Muscle layer of duodenum (tissue), 2 donors: ENCODE data around the gene FHOD1.

Experiments used
- H3K27ac ChIP-seq: one replicate; pipeline ENCODE4 v1.7.0; 2013; ENCODE audit warnings: mild to moderate bottlenecking, low read length
- H3K27me3 ChIP-seq: one replicate; pipeline ENCODE4 v1.7.0; 2013; ENCODE audit warnings: low read depth, mild to moderate bottlenecking, control low read depth, low read length
- H3K36me3 ChIP-seq, 2 donors: one replicate each; pipeline ENCODE4 v1.7.0; 2013; ENCODE audit warnings: low read length in 2 of 2, control low read depth in 1 of 2, mild to moderate bottlenecking in 1 of 2; ENCODE audit not compliant: insufficient read depth in 2 of 2, control insufficient read depth in 1 of 2
- H3K4me1 ChIP-seq, 2 donors: one replicate each; pipeline ENCODE4 v1.7.0; 2013; ENCODE audit warnings: low read length in 2 of 2, mild to moderate bottlenecking in 2 of 2, control low read depth in 1 of 2, moderate library complexity in 1 of 2; ENCODE audit not compliant: insufficient read depth in 2 of 2, control insufficient read depth in 1 of 2
- H3K4me3 ChIP-seq, 2 donors: one replicate each; pipeline ENCODE4 v1.7.0; 2013; ENCODE audit warnings: low read length in 2 of 2, low read depth in 1 of 2, mild to moderate bottlenecking in 1 of 2
- H3K9me3 ChIP-seq, 2 donors: one replicate each; pipeline ENCODE4 v1.7.0; 2013; ENCODE audit warnings: low read length in 2 of 2, control low read depth in 1 of 2, mild to moderate bottlenecking in 1 of 2; ENCODE audit not compliant: control insufficient read depth in 1 of 2
- donor health status: healthy.

The FHOD1 gene

DNA sequence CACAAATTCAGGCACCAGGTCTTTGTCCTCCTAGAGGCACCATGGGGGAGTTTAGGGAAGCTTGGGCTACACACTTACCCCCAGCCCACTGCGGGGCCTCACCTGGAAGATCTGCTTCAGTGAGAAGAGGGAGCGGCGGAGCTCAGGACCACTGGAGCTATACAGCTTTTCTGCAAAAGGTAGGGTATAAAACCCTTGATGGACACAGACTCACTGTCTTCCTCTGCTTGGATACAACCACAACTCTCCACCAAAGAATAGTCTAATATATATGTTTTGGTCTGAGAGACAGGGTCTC lies 9.1 kb downstream of the FHOD1 start:
- Histone ChIP-seq H3K4me3 (no peak overlapping the region), H3K4me1 (peaks cover 0 to 11% of the 10 kb centered on the region in 2 donors), H3K36me3 (peaks cover 41 to 60% of the 10 kb centered on the region in 2 donors), H3K9me3 (no peaks in the 10 kb centered on the region), H3K27ac (no peak overlapping the region), H3K27me3 (no peaks in the 10 kb centered on the region)

DNA sequence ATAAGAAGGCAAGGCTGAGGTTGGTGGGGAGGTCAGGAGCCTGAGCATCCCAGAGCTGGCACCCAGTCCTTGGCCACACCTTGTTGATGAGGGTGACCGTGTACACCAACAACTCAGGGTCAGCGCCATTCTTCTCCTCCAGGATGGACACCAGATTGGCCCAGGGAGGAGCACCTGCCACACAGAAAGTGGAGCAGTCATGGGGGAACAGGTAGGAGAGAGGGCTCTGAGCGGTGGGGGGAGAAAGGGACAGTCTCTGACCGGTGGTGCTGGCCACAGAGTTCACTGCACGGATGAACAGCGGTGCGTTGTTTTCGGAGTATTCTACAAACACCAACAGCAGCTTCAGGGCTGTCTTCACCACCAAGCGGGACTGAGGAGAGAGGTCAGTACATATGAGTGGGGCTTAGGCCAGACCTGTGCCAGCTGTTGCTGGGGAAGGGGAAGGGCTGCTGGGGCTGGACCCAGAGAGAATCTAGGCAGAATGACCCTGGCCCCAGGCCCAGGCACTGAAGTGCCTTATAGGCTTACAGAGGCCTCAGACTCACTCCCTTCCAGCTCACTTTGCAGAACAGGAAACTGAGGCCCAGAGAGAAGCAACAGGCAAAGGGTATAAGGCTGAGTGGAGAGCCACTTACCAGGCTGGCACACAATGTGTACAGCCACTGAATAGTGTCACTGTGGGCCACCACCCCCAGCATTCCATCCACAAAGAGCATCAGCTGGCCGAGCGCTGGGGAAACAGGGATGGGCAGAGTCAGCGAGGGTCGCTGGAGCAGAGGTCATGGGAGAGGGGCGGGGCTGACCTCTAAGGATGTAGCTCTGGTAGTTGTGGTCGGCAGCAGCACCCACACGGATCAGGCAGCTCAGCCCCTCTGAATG lies 9.6 kb downstream of the FHOD1 start:
- Histone ChIP-seq H3K4me3 (no peak overlapping the region), H3K27me3 (no peaks in the 10 kb centered on the region), H3K27ac (no peak overlapping the region), H3K4me1 (peaks cover 0 to 11% of the 10 kb centered on the region in 2 donors), H3K9me3 (no peaks in the 10 kb centered on the region), H3K36me3 (peaks cover 42 to 62% of the 10 kb centered on the region in 2 donors)

GRCh38 chr16:67236563-67237395 lies 10.5 kb downstream of the FHOD1 start:
- H3K9me3 ChIP-seq = no peaks in the 10 kb centered on the region
- peaks cover 44 to 63% of the 10 kb centered on the region in 2 donors for H3K36me3 ChIP-seq
- H3K4me3 ChIP-seq = no peak overlapping the region
- no peaks in the 10 kb centered on the region for H3K27me3 ChIP-seq
- H3K27ac ChIP-seq = no peak overlapping the region
- H3K4me1 ChIP-seq = peaks cover 0 to 11% of the 10 kb centered on the region in 2 donors

DNA sequence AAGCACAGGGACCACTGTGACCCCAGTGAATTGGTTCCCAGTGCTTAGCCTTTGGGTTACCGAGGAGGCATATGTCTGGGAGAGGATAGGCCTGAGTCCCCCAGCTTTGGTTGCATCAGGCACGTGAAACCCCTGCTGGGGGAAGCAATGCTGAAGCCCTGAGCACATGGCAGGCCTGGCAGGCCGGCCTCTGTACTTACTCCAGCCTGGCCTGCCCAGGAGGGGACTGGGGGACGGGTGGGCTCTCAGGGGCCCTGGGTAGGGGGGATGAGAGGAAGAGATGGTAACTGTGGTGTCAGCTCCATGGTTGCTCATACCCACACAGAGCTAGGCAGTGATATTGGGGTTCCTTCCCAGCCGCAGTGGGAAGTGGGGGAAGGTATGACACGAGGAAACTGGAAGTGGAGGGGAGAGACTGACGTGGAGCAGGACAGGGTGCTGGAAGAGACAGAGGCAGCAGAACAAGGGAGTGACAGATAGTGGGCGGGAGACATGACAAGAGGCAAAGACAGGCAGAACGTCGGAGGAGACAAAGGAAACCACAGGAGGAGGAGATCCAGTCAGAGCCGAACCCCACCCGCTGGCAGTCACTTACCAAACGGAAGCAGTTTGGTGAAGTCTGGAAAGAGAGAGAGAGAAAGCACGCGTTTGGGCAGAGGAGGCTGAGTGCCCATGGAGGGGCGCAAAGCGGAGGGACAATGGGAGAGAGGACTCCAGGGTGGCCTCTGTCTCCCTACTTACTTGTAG lies 11.3 kb downstream of the FHOD1 start:
- Histone ChIP-seq H3K9me3 (no peaks in the 10 kb centered on the region), H3K27ac (no peak overlapping the region), H3K4me3 (no peak overlapping the region), H3K4me1 (peaks cover 0 to 5% of the 10 kb centered on the region in 2 donors), H3K36me3 (peaks cover 52 to 66% of the 10 kb centered on the region in 2 donors), H3K27me3 (no peaks in the 10 kb centered on the region)

- H3K36me3 ChIP-seq = peaks cover 58 to 80% of the 10 kb centered on the region in 2 donors
- H3K4me3 ChIP-seq = no peak overlapping the region
- no peak overlapping the region for H3K27ac ChIP-seq
- no peaks in the 10 kb centered on the region for H3K9me3 ChIP-seq
- no peaks in the 10 kb centered on the region for H3K4me1 ChIP-seq
- no peaks in the 10 kb centered on the region for H3K27me3 ChIP-seq
Observed at GRCh38 chr16:67234180-67234597, 13.1 kb downstream of the FHOD1 start.

- H3K9me3 ChIP-seq = no peaks in the 10 kb centered on the region
- peaks cover 57 to 80% of the 10 kb centered on the region in 2 donors for H3K36me3 ChIP-seq
- no peaks in the 10 kb centered on the region for H3K4me1 ChIP-seq
- no peak overlapping the region for H3K27ac ChIP-seq
- H3K27me3 ChIP-seq = no peaks in the 10 kb centered on the region
- H3K4me3 ChIP-seq = no peak overlapping the region
Observed at GRCh38 chr16:67233596-67233995, 13.7 kb downstream of the FHOD1 start.

GRCh38 chr16:67230809-67231660 lies 16.2 kb downstream of the FHOD1 start:
- Histone ChIP-seq H3K4me3 (no peak overlapping the region), H3K27me3 (no peaks in the 10 kb centered on the region), H3K4me1 (peaks cover 8 to 15% of the 10 kb centered on the region in 2 donors), H3K36me3 (peaks cover 43 to 70% of the 10 kb centered on the region in 2 donors), H3K9me3 (no peaks in the 10 kb centered on the region), H3K27ac (no peak overlapping the region)

DNA sequence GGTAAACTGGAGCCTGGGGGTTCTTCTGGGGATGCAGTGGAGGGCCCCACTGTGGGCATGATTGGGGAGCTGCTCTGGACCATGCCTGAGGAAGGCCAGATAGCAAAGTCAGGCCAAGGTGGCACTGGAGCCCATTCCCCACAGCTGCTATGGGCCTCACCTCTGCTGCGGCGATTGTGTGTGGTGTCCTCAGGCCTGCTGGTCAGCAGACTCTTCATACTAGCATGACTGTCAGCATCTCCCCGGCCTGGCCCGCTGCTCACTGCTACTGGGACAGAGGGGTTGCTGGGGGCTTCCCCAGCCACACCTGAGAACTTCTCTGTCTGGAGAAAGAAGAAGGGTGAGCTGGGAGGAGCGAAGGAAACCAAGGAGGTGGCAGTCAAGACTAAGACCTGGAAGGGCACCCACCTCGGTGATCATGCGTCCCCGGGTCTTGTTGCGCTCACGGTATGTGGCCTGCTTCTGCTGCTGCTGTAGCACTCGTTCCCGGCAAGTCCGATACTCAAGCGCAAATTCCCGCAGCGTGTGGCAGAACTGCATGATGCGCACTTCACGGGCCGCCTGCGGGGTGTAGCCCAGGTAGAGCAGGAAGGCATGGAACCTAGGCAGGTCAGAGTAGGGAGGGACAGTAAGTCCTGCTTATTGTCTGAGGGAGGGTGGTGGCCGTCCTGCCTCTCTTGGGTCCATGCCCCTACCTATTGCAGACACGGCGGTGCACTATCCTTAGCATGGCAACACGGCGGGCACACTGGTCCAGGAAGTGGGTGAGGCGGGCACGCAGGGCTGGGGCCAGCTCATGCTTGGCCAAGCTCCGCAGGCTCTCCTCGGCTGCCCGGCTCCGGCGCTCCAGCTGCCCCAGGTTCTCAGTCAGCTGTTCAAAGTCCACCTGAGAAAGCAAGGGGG lies 17.1 kb downstream of the FHOD1 start:
- peaks cover 36 to 64% of the 10 kb centered on the region in 2 donors for H3K36me3 ChIP-seq
- peaks cover 8 to 23% of the 10 kb centered on the region in 2 donors for H3K4me1 ChIP-seq
- H3K9me3 ChIP-seq = no peaks in the 10 kb centered on the region
- no peak overlapping the region for H3K27ac ChIP-seq
- no peak overlapping the region for H3K4me3 ChIP-seq
- H3K27me3 ChIP-seq = no peaks in the 10 kb centered on the region

GRCh38 chr16:67228905-67229304 lies 18.4 kb downstream of the FHOD1 start:
- H3K36me3 ChIP-seq = peaks cover 36 to 54% of the 10 kb centered on the region in 2 donors
- no peaks in the 10 kb centered on the region for H3K27me3 ChIP-seq
- peaks cover 8 to 28% of the 10 kb centered on the region in 2 donors for H3K4me1 ChIP-seq
- H3K27ac ChIP-seq = no peak overlapping the region
- no peak overlapping the region for H3K4me3 ChIP-seq
- no peaks in the 10 kb centered on the region for H3K9me3 ChIP-seq
